Left lung (tissue), 10 donors: ENCODE results near the gene IP6K3. TPM values are rescaled to one million over a fixed set of nuclear protein-coding genes. Genes with fewer than 3 reads are reported as not detected.

Experiments
- ATAC-seq: fragments of 200-7000 bp; cut with Tn5 transposase; one replicate; pipeline ENCODE4 v1.9.1; 2020; ENCODE audit warnings: moderate library complexity
- DNase-seq, 4 donors: peaks; one replicate each; pipeline ENCODE4 v3.0.0-alpha.2; 2013 to 2020
- H3K27ac ChIP-seq, 2 donors: fragments of 200-600 bp; sonication (generic) in 1 of 2; one replicate each; pipeline versions ENCODE4 v1.5.0 to v1.8.0; 2020 to 2021
- H3K27me3 ChIP-seq, 2 donors: fragments of 200-600 bp; sonication (generic) in 1 of 2; one replicate each; pipeline versions ENCODE4 v1.5.0 to v1.8.0; 2020 to 2021
- H3K36me3 ChIP-seq, 2 donors: fragments of 200-600 bp; sonication (generic) in 1 of 2; one replicate each; pipeline versions ENCODE4 v1.5.0 to v1.8.0; 2020 to 2021
- H3K4me1 ChIP-seq, 2 donors: fragments of 200-600 bp; one replicate each; pipeline ENCODE4 v1.8.0; 2021
- H3K4me3 ChIP-seq, 2 donors: fragments of 200-600 bp; sonication (generic) in 1 of 2; one replicate each; pipeline versions ENCODE4 v1.5.0 to v1.8.0; 2020 to 2021; ENCODE audit warnings: mild to moderate bottlenecking in 1 of 2
- H3K9me3 ChIP-seq, 2 donors: fragments of 200-600 bp; sonication (generic) in 1 of 2; one replicate each; pipeline versions ENCODE4 v1.5.0 to v1.8.0; 2020 to 2021
- intact Hi-C, 2 donors: fragments of 100-400 bp; cut with DNase I; formaldehyde crosslinking; loops; one replicate each; pipeline versions ENCODE4 v1.11.2 to v1.14.2; 2022
- polyA plus RNA-seq, 6 donors: library from polyadenylated mRNA; unstranded; fragments of 120-200 nt; gene quantifications; one replicate each; pipeline ENCODE4 v1.2.1, GENCODE V29; 2013; ENCODE audit not compliant: insufficient read length in 6 of 6
- total RNA-seq, 2 donors: library from RNA; stranded (reverse); fragmentation: NEBNext Ultra II Directional; extraction: Animal tissue kit (Norgen Biotek cat#: 25700); gene quantifications; one replicate each; pipeline ENCODE4 v1.2.1, GENCODE V29; 2021
- TF ChIP-seq, protein P1 (sequence below), 2 donors: fragments of 200-600 bp; sonication (generic) in 1 of 2; IDR thresholded peaks; one replicate each; pipeline versions ENCODE4 v1.5.0 to v1.8.0; 2021; ENCODE audit warnings: antibody characterized with exemption in 2 of 2
- donor health status: DM: no; HTN: yes; CAD: no.
- donor health status: DM: no; HTN: no; CAD: no.

The IP6K3 gene
- total and polyA plus RNA-seq, 8 donors, result 0.87 to 5.4 (median 3.3) TPM

DNA sequence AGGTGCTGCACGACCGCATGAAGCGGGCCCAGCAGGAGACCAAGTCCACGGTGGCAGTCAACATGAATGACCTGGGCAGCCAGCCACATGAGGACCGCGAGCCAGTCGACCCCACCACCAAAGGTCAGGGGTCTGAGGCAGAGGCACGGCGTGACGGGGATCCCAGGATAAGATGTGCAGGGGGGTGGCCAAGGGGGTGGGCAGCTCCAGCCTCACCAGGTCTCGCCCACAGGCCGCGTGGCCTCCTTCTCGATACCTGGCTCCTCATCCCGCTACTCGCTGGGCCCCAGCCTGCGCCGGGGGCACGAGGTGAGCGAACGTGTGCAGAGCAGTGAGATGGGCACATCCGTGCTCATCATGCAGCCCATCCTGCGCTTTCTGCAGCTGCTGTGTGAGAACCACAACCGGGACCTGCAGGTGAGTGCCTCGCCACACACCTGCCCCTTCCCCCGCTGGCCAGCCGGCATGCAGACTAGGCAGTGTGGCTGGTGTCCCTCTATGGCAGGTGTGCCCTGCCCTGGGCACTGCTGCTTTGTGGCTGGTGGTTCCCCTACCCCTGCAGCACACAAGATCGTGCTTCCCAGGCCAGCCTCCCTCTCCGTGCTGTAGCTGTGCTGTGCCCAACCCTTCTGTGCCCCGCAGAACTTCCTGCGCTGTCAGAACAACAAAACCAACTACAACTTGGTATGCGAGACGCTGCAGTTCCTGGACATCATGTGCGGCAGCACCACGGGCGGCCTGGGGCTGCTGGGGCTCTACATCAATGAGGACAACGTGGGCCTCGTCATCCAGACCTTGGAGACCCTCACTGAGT lies 61.1 kb downstream of the IP6K3 start:
- ATAC-seq (no peak), DNase-seq (peak in 1 of 4 donors; percentile 76)
- TF ChIP-seq, protein P1, sequence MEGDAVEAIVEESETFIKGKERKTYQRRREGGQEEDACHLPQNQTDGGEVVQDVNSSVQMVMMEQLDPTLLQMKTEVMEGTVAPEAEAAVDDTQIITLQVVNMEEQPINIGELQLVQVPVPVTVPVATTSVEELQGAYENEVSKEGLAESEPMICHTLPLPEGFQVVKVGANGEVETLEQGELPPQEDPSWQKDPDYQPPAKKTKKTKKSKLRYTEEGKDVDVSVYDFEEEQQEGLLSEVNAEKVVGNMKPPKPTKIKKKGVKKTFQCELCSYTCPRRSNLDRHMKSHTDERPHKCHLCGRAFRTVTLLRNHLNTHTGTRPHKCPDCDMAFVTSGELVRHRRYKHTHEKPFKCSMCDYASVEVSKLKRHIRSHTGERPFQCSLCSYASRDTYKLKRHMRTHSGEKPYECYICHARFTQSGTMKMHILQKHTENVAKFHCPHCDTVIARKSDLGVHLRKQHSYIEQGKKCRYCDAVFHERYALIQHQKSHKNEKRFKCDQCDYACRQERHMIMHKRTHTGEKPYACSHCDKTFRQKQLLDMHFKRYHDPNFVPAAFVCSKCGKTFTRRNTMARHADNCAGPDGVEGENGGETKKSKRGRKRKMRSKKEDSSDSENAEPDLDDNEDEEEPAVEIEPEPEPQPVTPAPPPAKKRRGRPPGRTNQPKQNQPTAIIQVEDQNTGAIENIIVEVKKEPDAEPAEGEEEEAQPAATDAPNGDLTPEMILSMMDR (IDR thresholded peaks at IDR 0.05), result no peak
- H3K9me3 ChIP-seq, result no peaks in the 10 kb centered on the region
- no peaks in the 10 kb centered on the region for H3K4me1 ChIP-seq
- no peaks in the 10 kb centered on the region for H3K27me3 ChIP-seq
- H3K27ac ChIP-seq, result no peak overlapping the region
- intact Hi-C loops, result no loop called here
- H3K4me3 ChIP-seq, result no peak overlapping the region
- H3K36me3 ChIP-seq, result peaks cover 0 to 100% of the 10 kb centered on the region in 2 donors

DNA sequence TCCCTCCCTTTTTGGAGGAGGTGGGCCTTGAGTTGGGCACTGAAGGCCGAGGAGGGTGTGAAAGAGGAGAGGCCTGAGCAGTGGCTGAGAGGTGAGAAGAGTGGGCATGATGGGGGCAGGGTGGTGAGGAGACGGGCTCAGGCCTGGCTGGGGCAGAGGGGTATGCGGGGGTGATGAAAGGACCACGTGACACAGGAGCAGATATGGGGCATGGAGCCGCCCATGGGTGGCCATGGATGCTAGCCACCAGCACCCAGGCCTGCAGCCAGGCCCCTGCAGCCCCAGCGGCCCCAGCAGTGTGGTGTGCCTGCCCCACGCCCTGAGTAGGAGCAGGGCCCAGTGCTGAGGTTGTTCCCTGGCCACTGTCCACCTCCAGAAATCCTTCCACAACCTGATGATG lies 61.7 kb downstream of the IP6K3 start:
- TF ChIP-seq, protein P1 (IDR thresholded peaks at IDR 0.05), result no peak
- Histone ChIP-seq H3K27me3 (no peaks in the 10 kb centered on the region), H3K27ac (no peak overlapping the region), H3K4me1 (no peaks in the 10 kb centered on the region), H3K9me3 (no peaks in the 10 kb centered on the region), H3K4me3 (no peak overlapping the region), H3K36me3 (peaks cover 0 to 100% of the 10 kb centered on the region in 2 donors)
- intact Hi-C loops, result no loop called here
- DNase-seq, result no peak
- ATAC-seq, result no peak

DNA sequence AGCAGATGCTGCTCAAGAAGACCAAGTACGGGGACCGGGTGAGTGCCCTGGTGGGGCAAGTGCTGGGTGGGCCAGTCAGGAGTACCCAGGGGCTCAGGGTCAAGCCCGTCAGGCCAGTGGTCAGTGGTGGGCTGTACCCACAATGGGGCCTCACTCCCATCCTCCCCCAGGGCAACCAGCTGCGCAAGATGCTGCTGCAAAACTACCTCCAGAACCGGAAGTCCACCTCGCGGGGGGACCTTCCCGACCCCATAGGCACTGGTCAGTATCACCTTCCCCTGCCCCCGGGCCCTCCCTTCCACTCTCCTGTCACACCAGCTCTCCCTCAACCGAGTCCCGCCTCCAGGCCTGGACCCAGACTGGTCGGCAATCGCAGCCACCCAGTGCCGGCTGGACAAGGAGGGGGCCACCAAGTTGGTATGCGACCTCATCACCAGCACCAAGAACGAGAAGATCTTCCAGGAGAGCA lies 62.2 kb downstream of the IP6K3 start:
- Histone ChIP-seq H3K4me3 (no peak overlapping the region), H3K27me3 (no peaks in the 10 kb centered on the region), H3K9me3 (no peaks in the 10 kb centered on the region), H3K27ac (no peak overlapping the region), H3K36me3 (peaks cover 0 to 100% of the 10 kb centered on the region in 2 donors), H3K4me1 (no peaks in the 10 kb centered on the region)
- ATAC-seq (no peak), DNase-seq (no peak)
- TF ChIP-seq, protein P1 (IDR thresholded peaks at IDR 0.05), result no peak
- intact Hi-C loops, result no loop called here

DNA sequence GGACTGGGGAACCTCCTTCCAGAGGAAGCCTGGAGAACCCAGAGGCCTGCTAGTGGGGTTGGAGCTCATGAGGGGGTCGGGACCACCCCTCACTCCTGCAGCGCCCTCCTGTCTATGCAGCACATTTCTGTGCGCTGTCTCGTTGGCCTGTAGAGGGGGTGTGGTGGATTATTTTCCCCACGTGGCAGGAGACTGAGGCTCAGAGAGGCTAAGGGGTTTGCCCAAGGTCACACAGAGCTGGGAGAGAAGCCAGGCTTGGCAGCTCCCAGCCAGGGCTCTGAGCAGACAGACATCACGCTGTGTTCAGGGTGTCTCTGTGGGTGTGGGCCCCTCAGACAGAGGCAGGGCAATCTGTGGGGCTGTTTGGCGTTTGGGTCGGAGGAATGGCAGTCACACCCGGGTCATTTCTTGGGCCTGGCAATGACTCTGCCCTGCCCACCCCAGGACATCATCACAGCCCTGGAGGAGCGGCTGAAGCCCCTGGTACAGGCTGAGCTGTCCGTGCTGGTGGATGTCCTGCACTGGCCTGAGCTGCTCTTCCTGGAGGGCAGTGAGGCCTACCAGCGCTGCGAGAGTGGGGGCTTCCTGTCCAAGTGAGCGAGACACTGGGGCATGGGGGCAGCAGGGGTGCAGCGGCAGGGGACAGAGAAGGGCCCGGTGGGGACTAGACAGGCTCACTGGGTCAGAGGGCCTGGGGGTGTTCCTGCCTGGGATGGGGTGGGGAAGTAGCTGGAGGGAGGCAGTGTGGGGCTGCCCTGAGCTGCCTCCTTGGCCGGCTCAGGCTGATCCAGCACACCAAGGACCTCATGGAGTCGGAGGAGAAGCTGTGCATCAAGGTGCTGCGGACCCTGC lies 62.9 kb downstream of the IP6K3 start:
- DNase-seq, result peak in 1 of 4 donors; percentile 68
- H3K4me3 ChIP-seq, result no peak overlapping the region
- H3K36me3 ChIP-seq, result peaks cover 0 to 100% of the 10 kb centered on the region in 2 donors
- no peaks in the 10 kb centered on the region for H3K27me3 ChIP-seq
- TF ChIP-seq, protein P1 (IDR thresholded peaks at IDR 0.05), result no peak
- H3K4me1 ChIP-seq, result no peaks in the 10 kb centered on the region
- H3K27ac ChIP-seq, result no peak overlapping the region
- ATAC-seq, result no peak
- H3K9me3 ChIP-seq, result no peaks in the 10 kb centered on the region
- intact Hi-C loops, result no loop called here

DNA sequence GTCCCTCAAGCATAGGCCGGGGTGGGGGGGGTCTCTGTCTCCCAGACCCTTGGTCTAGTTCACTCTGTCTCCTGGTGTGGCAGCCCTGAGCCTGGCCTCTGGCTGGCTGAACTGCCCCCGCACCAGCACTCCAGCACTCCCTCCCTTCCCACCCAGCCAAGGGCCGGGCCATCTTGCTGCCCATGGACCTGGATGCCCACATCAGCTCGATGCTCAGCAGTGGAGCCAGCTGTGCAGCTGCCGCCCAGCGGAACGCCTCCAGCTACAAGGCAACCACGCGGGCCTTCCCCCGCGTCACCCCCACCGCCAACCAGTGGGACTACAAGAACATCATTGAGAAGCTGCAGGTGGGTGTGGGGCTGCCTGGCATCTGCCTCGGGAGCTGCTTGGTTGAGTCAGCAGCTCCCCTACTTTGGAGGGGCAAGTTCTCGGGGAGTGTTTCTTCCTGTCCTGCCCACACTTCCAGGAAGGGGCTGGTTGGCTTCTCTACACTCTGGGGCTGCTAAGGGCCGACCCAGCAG lies 63.6 kb downstream of the IP6K3 start:
- no peak for ATAC-seq
- intact Hi-C loops, result no loop called here
- no peaks in the 10 kb centered on the region for H3K27me3 ChIP-seq
- H3K9me3 ChIP-seq, result no peaks in the 10 kb centered on the region
- H3K4me1 ChIP-seq, result no peaks in the 10 kb centered on the region
- no peak overlapping the region for H3K4me3 ChIP-seq
- peaks cover 0 to 100% of the 10 kb centered on the region in 2 donors for H3K36me3 ChIP-seq
- H3K27ac ChIP-seq, result no peak overlapping the region
- TF ChIP-seq, protein P1 (IDR thresholded peaks at IDR 0.05), result no peak
- DNase-seq, result peak in 1 of 4 donors; percentile 67
